Memory B cell (primary cell): Measurements from ENCODE around the gene ZNF568.

Experiments
- ATAC-seq: fragments of 150-1000 bp; cut with Tn5 transposase; 2 replicates; pipeline ENCODE4 v1.10.0; 2021; ENCODE audit warnings: low read depth, mild to moderate bottlenecking, moderate library complexity
- DNase-seq, 2 donors: peaks; one replicate each; pipeline ENCODE4 v3.0.0; 2022; ENCODE audit warnings: low spot score in 2 of 2
- H3K27ac Mint-ChIP-seq: one replicate; pipeline ENCODE4 v1.8.0; 2022; ENCODE audit warnings: mild to moderate bottlenecking, moderate library complexity, mixed read lengths
- H3K27me3 Mint-ChIP-seq: one replicate; pipeline ENCODE4 v1.8.0; 2022; ENCODE audit warnings: mixed read lengths
- H3K36me3 Mint-ChIP-seq: one replicate; pipeline ENCODE4 v1.8.0; 2022; ENCODE audit warnings: mild to moderate bottlenecking, mixed read lengths
- H3K4me1 Mint-ChIP-seq: one replicate; pipeline ENCODE4 v1.8.0; 2022; ENCODE audit warnings: mixed read lengths
- H3K4me3 Mint-ChIP-seq: one replicate; pipeline ENCODE4 v1.8.0; 2022; ENCODE audit warnings: mild to moderate bottlenecking, moderate library complexity, mixed read lengths
- H3K9me3 Mint-ChIP-seq: one replicate; pipeline ENCODE4 v1.8.0; 2022; ENCODE audit warnings: mixed read lengths

The ZNF568 gene

DNA sequence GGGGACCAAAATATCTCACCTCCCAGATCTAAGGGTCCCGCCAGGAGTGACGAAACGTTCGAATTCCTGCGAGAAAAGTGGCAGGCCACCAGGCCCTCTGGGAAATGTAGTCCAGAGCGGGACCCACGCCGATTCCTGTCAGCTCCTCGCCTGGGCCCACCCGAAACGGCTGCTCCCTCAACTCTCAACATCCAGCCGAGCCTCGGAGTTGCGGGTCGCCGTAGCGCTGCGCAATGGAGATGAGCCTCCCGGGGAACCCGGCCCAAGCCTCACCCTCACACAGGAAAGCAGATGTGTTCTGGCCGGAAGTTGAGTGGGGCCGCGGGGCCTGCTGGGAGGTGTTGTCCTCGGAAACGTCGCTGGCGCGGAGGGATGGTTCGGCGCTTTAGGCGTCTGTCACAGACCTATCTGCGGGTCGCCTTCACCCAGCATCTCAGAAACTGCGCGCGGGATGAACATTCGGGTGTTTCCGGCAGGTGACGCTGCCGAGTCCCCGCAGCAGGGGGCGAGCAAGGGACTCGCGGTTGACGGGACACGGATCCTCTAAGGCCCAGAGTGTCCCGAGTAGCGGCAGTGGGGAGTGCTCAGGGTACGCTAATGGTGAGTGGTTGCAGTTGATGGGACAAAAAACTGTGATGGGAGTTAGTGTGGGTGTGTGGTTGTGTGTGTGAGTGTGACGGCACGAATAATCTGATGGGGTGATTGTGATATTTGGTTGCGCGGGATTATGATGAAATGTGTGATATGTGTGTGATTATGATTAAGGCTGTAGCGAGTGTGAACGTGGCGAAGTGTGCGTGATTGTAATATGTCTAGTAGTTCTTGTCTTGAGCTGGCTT is at the start of gene ZNF568, which contains the start of gene ZNF829:
ZNF568 (plus strand) TSS at position 341 of the 839 bp plus-strand sequence. CDS start 6,439 bp downstream, outside the sequence.
ZNF829 (minus strand) TSS at position 300 of the 839 bp plus-strand sequence. CDS start 1,124 bp downstream, outside the sequence.
- DNase-seq (peak; percentile 83), ATAC-seq (peak; percentile 93)
- H3K4me1 Mint-ChIP-seq: peaks cover 15% of the 10 kb centered on the region
- H3K4me3 Mint-ChIP-seq: peak within 1 kb of the TSS; percentile 90
- peak within 1 kb of the TSS; percentile 86 for H3K27ac Mint-ChIP-seq
- H3K9me3 Mint-ChIP-seq: peaks cover 6% of the 10 kb centered on the region
- H3K27me3 Mint-ChIP-seq: no peaks in the 10 kb centered on the region
- H3K36me3 Mint-ChIP-seq: peaks cover 31% of the 10 kb centered on the region

DNA sequence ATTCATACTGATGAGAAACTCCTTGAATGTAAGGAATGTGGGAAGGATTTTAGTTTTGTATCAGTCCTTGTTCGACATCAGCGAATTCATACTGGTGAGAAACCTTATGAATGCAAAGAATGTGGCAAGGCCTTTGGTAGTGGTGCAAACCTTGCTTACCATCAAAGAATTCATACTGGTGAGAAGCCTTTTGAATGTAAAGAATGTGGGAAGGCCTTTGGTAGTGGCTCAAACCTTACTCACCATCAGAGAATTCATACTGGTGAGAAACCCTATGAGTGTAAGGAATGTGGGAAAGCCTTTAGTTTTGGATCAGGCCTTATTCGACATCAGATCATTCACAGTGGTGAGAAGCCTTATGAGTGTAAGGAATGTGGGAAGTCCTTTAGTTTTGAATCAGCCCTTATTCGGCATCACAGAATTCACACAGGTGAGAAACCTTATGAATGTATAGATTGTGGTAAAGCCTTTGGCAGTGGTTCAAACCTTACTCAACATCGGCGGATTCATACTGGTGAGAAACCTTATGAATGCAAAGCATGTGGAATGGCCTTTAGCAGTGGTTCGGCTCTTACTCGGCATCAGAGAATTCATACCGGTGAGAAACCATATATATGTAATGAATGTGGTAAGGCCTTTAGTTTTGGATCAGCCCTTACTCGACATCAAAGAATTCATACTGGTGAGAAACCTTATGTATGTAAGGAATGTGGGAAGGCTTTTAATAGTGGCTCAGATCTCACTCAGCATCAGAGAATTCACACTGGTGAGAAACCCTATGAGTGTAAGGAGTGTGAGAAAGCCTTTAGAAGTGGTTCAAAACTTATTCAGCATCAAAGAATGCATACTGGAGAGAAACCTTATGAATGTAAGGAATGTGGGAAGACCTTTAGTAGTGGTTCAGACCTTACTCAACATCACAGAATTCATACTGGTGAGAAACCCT is 38.9 kb upstream of the ZNF568 start:
- ATAC-seq: no peak
- no peak for DNase-seq
- Mint-ChIP-seq H3K27me3 (no peaks in the 10 kb centered on the region), H3K4me3 (no peak overlapping the region), H3K27ac (no peak overlapping the region), H3K9me3 (peaks cover 26% of the 10 kb centered on the region), H3K36me3 (peaks cover 54% of the 10 kb centered on the region), H3K4me1 (no peaks in the 10 kb centered on the region)

DNA sequence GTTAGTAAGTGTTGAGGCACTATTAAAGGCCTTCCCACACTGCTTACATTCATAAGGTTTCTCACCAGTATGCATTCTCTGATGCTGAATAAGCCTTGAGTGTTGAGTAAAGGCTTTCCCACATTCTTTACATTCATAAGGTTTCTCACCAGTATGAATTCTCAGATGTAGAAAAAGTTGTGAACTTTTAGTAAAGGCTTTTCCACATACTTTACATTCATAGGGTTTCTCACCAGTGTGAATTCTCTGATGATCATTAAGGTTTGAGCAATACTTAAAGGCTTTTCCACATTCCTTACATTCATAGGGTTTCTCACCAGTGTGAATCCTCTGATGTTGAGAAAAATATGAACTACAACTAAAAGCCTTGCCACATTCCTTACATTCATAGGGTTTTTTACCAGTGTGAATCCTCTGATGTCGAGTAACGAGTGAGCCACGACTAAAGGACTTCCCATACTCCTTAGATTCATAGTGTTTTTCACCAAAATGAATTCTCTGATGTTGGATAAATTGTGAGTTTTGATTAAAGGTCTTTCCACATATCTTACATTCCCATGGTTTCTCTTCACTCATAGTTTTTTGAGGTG is 24.3 kb upstream of the ZNF568 start:
- no peak overlapping the region for H3K27ac Mint-ChIP-seq
- DNase-seq (no peak), ATAC-seq (no peak)
- no peaks in the 10 kb centered on the region for H3K4me1 Mint-ChIP-seq
- no peaks in the 10 kb centered on the region for H3K27me3 Mint-ChIP-seq
- peaks cover 64% of the 10 kb centered on the region for H3K36me3 Mint-ChIP-seq
- H3K4me3 Mint-ChIP-seq: no peak overlapping the region
- peaks cover 40% of the 10 kb centered on the region for H3K9me3 Mint-ChIP-seq

DNA sequence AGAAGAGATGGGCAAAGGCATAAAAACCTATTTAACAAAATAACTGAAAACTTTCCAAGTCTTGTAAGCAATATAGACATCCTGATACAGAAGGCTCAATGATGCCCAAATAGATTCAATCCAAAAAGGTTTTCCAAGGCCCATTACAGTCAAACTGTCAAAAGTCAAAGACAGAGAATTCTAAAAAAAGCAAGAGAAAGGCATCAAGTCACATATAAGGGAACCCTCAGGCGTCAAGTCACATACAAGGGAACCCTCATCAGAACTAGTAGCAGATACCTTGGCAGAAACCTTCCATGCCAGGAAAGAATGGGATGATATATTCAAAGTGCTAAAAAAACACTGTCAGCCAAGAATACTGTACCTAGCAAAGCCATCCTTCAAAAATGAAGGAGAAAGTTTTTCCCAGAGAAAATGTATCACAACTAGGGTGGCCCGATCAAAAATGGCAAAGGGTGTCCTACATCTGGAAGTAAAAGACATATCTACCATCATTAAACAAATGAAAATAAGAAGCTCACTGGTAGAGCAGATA is 21.2 kb upstream of the ZNF568 start:
- no peaks in the 10 kb centered on the region for H3K4me1 Mint-ChIP-seq
- no peak for ATAC-seq
- H3K36me3 Mint-ChIP-seq: peaks cover 74% of the 10 kb centered on the region
- DNase-seq: no peak
- H3K9me3 Mint-ChIP-seq: peaks cover 38% of the 10 kb centered on the region
- no peak overlapping the region for H3K4me3 Mint-ChIP-seq
- no peaks in the 10 kb centered on the region for H3K27me3 Mint-ChIP-seq
- H3K27ac Mint-ChIP-seq: no peak overlapping the region

DNA sequence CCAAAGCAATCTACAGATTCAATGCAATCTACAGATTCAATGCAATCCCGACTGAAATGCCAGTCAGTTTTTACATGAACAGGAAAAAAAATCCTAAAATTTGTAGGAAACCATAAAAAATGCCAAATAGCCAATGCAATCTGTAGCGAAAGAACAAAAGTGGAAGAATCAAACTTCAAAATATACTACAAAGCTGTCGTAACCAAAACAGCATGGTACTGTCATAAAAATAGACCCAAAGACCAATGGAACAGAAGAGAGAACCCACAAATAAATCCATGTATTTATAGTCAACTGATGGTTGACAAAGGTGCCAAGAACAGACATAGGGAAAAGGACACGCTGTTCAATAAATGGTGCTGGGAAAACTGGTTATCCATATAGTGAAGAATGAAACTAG is 17.7 kb upstream of the ZNF568 start:
- no peak for ATAC-seq
- no peak overlapping the region for H3K4me3 Mint-ChIP-seq
- H3K27ac Mint-ChIP-seq: no peak overlapping the region
- H3K4me1 Mint-ChIP-seq: no peaks in the 10 kb centered on the region
- peaks cover 76% of the 10 kb centered on the region for H3K36me3 Mint-ChIP-seq
- DNase-seq: no peak
- H3K9me3 Mint-ChIP-seq: peaks cover 32% of the 10 kb centered on the region
- H3K27me3 Mint-ChIP-seq: no peaks in the 10 kb centered on the region

DNA sequence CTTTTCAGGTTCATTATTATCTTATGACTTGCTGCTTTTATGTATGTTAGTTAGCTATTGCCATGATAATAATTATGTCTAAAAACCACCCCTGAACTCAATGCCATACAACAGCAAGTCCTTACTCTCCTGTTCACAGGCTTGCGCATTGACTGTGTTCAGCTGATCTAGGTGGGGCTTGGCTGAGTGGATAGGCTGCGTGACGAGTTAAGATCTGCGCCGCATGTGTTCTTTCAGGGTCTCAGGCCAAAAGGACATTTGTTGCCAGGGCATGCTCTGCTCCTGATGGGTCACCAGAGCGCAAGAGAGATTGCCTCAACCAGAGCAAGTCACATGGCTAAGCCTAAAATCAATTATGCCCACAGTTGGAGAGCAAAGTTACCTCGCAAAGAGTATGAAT is 859 bp downstream of the ZNF568 start:
- peak overlapping the region; percentile 90 for H3K4me3 Mint-ChIP-seq
- no peak for DNase-seq

DNA sequence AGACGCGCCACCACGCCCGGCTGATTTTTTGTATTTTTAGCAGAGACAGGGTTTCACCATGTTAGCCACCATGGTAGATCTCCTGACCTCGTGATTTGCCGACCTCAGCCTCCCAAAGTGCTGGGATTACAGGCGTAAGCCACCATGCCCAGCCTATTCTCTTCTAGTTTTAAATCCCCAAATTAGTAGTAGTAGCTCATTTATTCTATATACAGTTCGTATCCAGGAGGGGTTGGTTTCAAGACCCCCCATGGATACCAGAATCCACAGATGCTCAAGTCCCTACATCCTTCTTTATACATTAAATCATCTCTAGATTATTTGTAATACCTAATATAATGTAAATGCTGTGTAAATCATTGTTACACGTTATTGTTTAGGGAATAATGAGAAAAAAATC is 2.0 kb downstream of the ZNF568 start:
- Mint-ChIP-seq H3K27me3 (no peaks in the 10 kb centered on the region), H3K36me3 (peaks cover 37% of the 10 kb centered on the region), H3K9me3 (peaks cover 11% of the 10 kb centered on the region), H3K4me1 (peaks cover 15% of the 10 kb centered on the region), H3K4me3 (no peak overlapping the region), H3K27ac (no peak overlapping the region)
- ATAC-seq (no peak), DNase-seq (no peak)

More for the DNA sequence above, 859 bp downstream of the ZNF568 start:
- Mint-ChIP-seq H3K9me3 (peaks cover 8% of the 10 kb centered on the region), H3K27ac (peak overlapping the region; percentile 86), H3K36me3 (peaks cover 31% of the 10 kb centered on the region), H3K4me1 (peaks cover 15% of the 10 kb centered on the region), H3K27me3 (no peaks in the 10 kb centered on the region)
- ATAC-seq: no peak

DNA sequence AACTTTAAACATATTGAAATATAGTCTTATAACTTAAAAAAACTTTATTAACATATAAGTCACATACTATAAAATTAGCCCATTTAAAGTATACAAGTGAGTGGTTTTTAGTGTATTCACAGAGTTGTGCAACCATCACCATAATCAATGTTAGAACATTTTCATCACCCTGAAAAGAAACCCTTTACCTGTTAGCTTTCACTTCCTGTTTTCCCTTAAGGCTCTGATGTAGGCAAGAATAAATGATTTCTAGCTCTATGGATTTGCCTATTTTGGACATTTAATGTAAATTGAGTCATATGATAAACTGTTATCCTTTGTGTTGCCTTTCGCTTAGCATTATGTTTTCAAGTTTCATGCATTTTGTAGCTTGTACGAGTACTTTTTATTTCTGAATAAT is 15.6 kb downstream of the ZNF568 start:
- H3K9me3 Mint-ChIP-seq: peaks cover 19% of the 10 kb centered on the region
- H3K36me3 Mint-ChIP-seq: peaks cover 57% of the 10 kb centered on the region
- ATAC-seq (no peak), DNase-seq (no peak)
- H3K4me1 Mint-ChIP-seq: no peaks in the 10 kb centered on the region
- H3K27ac Mint-ChIP-seq: no peak overlapping the region
- no peaks in the 10 kb centered on the region for H3K27me3 Mint-ChIP-seq
- no peak overlapping the region for H3K4me3 Mint-ChIP-seq

DNA sequence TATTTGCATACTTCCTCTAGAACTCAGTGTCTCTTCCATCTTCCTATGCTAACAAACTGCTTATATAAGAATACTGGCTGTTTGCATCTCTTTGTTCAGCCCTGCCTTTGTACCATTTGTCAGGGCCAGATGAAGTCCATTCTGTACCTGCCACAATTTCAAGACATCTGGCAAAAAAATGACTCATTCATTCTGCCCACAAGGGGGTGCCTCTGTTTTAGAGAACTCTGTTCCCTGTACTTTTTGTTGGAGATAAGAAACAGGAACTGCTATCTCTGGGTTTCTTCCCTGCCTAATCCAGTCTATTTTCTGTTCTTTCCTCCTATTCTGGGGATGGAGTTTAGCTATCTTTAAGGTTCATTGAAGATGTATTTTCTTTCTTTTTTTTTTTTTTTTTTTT is 23.0 kb downstream of the ZNF568 start:
- Mint-ChIP-seq H3K4me3 (no peak overlapping the region), H3K27me3 (no peaks in the 10 kb centered on the region), H3K27ac (no peak overlapping the region), H3K9me3 (peaks cover 25% of the 10 kb centered on the region), H3K36me3 (peaks cover 68% of the 10 kb centered on the region), H3K4me1 (no peaks in the 10 kb centered on the region)
- DNase-seq (no peak), ATAC-seq (no peak)

DNA sequence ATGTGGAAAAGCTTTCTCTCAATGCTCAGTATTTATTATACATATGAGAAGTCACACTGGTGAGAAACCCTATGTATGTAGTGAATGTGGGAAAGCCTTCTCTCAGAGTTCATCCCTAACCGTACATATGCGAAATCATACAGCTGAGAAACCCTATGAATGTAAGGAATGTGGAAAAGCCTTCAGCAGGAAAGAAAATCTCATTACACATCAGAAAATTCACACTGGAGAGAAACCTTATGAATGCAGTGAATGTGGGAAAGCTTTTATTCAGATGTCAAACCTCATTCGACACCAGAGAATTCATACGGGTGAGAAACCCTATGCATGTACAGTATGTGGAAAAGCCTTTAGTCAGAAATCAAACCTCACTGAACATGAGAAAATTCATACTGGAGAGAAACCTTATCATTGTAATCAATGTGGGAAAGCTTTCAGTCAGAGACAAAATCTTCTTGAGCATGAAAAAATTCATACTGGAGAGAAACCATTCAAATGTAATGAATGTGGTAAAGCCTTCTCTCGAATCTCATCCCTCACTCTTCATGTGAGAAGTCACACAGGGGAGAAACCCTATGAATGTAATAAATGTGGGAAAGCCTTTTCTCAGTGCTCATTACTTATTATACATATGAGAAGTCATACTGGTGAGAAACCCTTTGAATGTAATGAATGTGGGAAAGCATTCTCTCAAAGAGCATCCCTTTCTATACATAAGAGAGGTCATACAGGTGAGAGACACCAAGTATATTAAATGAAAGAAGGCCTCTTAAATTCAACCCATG is 34.4 kb downstream of the ZNF568 start:
- peaks cover 19% of the 10 kb centered on the region for H3K9me3 Mint-ChIP-seq
- H3K4me1 Mint-ChIP-seq: no peaks in the 10 kb centered on the region
- DNase-seq: no peak
- no peak for ATAC-seq
- H3K4me3 Mint-ChIP-seq: no peak overlapping the region
- H3K27ac Mint-ChIP-seq: no peak overlapping the region
- H3K36me3 Mint-ChIP-seq: peaks cover 47% of the 10 kb centered on the region
- H3K27me3 Mint-ChIP-seq: no peaks in the 10 kb centered on the region

DNA sequence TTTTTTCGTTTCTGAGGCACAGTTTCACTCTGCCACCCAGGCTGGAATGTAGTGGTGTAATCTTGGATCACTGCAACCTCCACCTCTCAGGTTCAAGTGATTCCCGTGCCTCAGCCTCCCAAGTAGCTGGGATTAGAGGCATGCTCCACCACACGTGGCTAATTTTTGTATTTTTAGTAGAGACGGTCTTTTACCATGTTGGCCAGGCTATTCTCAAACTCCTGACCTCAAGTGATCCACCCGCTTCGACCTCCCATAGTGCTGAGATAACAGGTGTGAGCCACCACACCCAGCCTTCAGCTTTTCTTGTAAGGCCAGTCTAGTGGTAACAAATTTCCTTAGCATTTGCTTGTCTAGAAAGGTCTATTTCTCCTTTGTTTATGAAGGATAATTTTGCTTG is 46.2 kb downstream of the ZNF568 start:
- no peak overlapping the region for H3K4me3 Mint-ChIP-seq
- H3K27me3 Mint-ChIP-seq: no peaks in the 10 kb centered on the region
- DNase-seq: no peak
- no peak for ATAC-seq
- peaks cover 23% of the 10 kb centered on the region for H3K9me3 Mint-ChIP-seq
- peaks cover 14% of the 10 kb centered on the region for H3K36me3 Mint-ChIP-seq
- H3K4me1 Mint-ChIP-seq: no peaks in the 10 kb centered on the region
- no peak overlapping the region for H3K27ac Mint-ChIP-seq

DNA sequence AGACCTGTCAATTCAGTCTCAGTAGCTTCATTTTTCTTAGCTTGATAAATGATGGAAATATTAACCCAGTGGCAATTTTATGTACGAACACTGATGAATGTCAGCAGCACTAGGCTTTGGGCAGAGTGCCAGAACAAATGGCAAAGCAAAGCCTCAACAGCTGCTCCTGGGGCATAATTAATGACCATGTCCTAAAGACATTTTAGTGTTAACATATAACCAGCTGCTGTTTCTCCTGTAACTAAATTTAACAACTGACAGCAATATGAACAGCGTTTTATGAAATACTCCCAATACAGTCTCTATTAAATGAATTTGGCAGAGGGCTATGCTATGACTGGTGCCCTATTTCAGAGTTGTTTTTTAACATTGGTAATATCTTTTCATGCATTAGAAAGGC is 47.1 kb downstream of the ZNF568 start:
- Mint-ChIP-seq H3K27ac (no peak overlapping the region), H3K27me3 (no peaks in the 10 kb centered on the region), H3K4me1 (no peaks in the 10 kb centered on the region), H3K4me3 (no peak overlapping the region), H3K9me3 (peaks cover 20% of the 10 kb centered on the region), H3K36me3 (peaks cover 12% of the 10 kb centered on the region)
- no peak for DNase-seq
- no peak for ATAC-seq

DNA sequence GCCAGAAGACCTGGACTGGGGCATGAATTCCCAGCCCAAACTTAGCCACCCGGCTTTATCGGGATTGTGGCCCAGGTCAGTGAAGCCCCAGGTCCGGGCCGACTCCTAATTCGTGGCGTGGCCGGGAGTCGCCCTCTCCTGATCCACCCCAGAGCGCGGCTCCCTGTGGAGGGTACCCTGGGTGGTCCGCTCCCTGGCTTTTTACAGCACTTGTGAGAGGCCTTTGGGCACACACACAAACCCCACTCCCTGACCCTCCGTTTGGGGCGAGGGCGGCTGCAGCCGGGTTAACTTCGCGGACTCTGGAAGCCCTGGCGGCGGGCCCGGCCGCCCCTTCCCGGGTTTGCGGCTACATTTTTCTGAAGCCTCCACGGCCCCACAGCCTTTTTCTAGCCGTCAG is 56.4 kb downstream of the ZNF568 start:
- H3K4me1 Mint-ChIP-seq: peaks cover 9% of the 10 kb centered on the region
- no peaks in the 10 kb centered on the region for H3K27me3 Mint-ChIP-seq
- DNase-seq: no peak
- H3K27ac Mint-ChIP-seq: no peak overlapping the region
- peaks cover 11% of the 10 kb centered on the region for H3K36me3 Mint-ChIP-seq
- peaks cover 4% of the 10 kb centered on the region for H3K9me3 Mint-ChIP-seq
- peak overlapping the region; percentile 84 for H3K4me3 Mint-ChIP-seq
- no peak for ATAC-seq
